OCI-LY3 (cell line): Measurements from ENCODE around the gene GAL3ST2.
"Not testable (repeated sequence)": the region's sequence is repeated elsewhere in the genome, so short reads cannot be mapped to it uniquely, and the experiment has no call there.

ENCODE experiments used
- H2AFZ ChIP-seq: fragments of 200-600, 300-600 bp; shearing (Covaris generic); 2 replicates; pipeline ENCODE4 v1.6.0; 2014; ENCODE audit warnings: antibody characterized with exemption, low read depth, low read length
- H3K27ac ChIP-seq: fragments of 200-600, 300-600 bp; sonication (generic); 2 replicates; pipeline ENCODE4 v1.5.1; 2014; ENCODE audit warnings: mild to moderate bottlenecking, low read length, moderate library complexity, mixed read lengths
- H3K27me3 ChIP-seq: fragments of 200-600, 300-600 bp; sonication (generic); 2 replicates; pipeline ENCODE4 v1.6.1; 2014; ENCODE audit warnings: low read depth, low read length, mixed read lengths
- H3K36me3 ChIP-seq: fragments of 200-600, 300-600 bp; sonication (generic); replicated peaks from 2 replicates; pipeline ENCODE3; 2014; ENCODE audit warnings: low read depth, low read length, mixed read lengths
- H3K4me1 ChIP-seq: fragments of 300-600, 200-600 bp; sonication (generic); 2 replicates; pipeline ENCODE4 v1.6.1; 2014; ENCODE audit warnings: low read length, mixed read lengths
- H3K4me2 ChIP-seq: fragments of 200-600, 300-600 bp; sonication (generic); 2 replicates; pipeline ENCODE4 v1.6.1; 2014; ENCODE audit warnings: low read length, mixed read lengths
- H3K4me3 ChIP-seq: fragments of 300-600, 200-600 bp; sonication (generic); 2 replicates; pipeline ENCODE4 v1.5.1; 2014; ENCODE audit warnings: antibody characterized with exemption, mild to moderate bottlenecking, low read length, moderate library complexity
- H3K79me2 ChIP-seq: fragments of 300-600, 200-600 bp; shearing (Covaris generic); 2 replicates; pipeline ENCODE4 v1.6.1; 2014; ENCODE audit warnings: mild to moderate bottlenecking, low read length, mixed read lengths
- H3K9ac ChIP-seq: fragments of 300-600, 200-600 bp; shearing (Covaris generic); 2 replicates; pipeline ENCODE4 v1.6.0; 2014; ENCODE audit warnings: mild to moderate bottlenecking, low read length, moderate library complexity
- H3K9me3 ChIP-seq: fragments of 200-600, 300-600 bp; shearing (Covaris generic); 2 replicates; pipeline ENCODE4 v1.6.1; 2014; ENCODE audit warnings: low read length, mixed read lengths; ENCODE audit not compliant: insufficient read depth
- H4K20me1 ChIP-seq: fragments of 200-600, 300-600 bp; sonication (generic); 2 replicates; pipeline ENCODE4 v1.6.1; 2016; ENCODE audit warnings: low read length, mixed read lengths; ENCODE audit not compliant: insufficient read depth
- EZH2phosphoT487 ChIP-seq: fragments of 200-600 bp; shearing (Covaris generic); IDR thresholded peaks from 2 replicates; pipeline ENCODE4 v1.6.1; 2018; ENCODE audit warnings: antibody characterized with exemption, mixed run types, low read depth
- TF ChIP-seq, protein P1 (sequence below): fragments of 200-600, 300-600 bp; sonication (generic); IDR thresholded peaks from 2 replicates; pipeline ENCODE4 v1.5.1; 2014; ENCODE audit warnings: antibody characterized with exemption, low read length, low read depth

GAL3ST2 gene

DNA sequence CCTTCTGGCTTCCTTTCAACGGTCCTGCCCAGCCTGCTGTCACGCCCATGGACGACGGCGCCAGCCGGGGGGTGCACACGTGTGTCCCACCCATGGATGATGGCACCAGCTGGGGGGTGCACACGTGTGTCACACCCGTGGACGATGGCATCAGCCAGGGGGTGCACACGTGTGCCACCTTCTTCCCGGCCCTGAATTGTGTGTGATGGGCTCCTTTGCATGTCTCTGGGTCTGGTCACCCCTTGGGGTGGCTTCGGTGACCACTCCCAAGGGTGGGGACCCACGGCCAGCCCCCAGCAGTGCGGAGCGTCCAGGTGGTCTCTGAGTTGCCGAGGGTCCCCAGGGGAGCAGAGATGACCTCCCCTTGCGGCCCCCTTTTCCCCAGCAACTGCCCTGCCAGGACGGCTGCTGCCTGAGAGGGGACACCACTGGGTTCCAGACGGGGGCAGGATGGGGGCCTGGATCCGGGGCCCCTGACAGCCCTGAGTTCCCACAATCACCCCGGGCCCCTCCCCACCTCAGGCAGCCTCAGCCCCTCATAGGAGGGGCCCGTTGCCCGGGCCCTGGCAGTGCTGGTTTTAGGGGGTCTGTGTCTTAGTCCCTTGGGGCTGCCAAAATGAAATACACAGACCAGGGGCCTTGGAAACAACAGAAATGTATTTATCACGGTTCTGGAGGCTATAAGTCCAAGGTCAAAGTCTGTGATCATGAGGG is 41.8 kb downstream of the GAL3ST2 start:
- no peak overlapping the region for H3K9ac ChIP-seq
- TF ChIP-seq, protein P1, sequence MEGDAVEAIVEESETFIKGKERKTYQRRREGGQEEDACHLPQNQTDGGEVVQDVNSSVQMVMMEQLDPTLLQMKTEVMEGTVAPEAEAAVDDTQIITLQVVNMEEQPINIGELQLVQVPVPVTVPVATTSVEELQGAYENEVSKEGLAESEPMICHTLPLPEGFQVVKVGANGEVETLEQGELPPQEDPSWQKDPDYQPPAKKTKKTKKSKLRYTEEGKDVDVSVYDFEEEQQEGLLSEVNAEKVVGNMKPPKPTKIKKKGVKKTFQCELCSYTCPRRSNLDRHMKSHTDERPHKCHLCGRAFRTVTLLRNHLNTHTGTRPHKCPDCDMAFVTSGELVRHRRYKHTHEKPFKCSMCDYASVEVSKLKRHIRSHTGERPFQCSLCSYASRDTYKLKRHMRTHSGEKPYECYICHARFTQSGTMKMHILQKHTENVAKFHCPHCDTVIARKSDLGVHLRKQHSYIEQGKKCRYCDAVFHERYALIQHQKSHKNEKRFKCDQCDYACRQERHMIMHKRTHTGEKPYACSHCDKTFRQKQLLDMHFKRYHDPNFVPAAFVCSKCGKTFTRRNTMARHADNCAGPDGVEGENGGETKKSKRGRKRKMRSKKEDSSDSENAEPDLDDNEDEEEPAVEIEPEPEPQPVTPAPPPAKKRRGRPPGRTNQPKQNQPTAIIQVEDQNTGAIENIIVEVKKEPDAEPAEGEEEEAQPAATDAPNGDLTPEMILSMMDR, result no peak
- H3K4me1 ChIP-seq, result peaks cover 7% of the 10 kb centered on the region
- no peak overlapping the region for H3K4me3 ChIP-seq
- no peak overlapping the region for H3K4me2 ChIP-seq
- H3K27me3 ChIP-seq, result no peaks in the 10 kb centered on the region
- H3K36me3 ChIP-seq, result no peaks in the 10 kb centered on the region
- H2AFZ ChIP-seq, result no peak overlapping the region
- no peaks in the 10 kb centered on the region for H3K9me3 ChIP-seq
- no peak overlapping the region for H3K27ac ChIP-seq
- no peaks in the 10 kb centered on the region for H3K79me2 ChIP-seq
- no peaks in the 10 kb centered on the region for H4K20me1 ChIP-seq

DNA sequence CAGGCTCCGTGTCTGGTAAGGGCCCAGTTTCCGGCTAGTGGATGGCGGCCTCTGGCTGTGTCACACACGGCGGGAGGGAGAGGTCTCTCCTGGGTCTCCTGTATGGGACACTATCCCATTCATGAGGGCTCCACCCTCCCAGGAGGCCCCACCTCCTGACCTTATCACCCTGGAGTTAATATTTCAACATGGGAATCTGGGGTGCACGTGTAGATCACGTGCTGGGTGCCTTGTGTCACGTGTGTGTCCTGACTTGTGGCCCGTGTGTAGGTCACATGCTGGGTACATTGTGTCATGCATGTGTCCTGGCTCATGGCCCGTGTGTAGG is 42.3 kb downstream of the GAL3ST2 start:
- H3K4me2 ChIP-seq, result no peak overlapping the region
- H3K4me1 ChIP-seq, result peaks cover 2% of the 10 kb centered on the region
- TF ChIP-seq, protein P1, result no peak
- no peak overlapping the region for H3K4me3 ChIP-seq
- H3K27me3 ChIP-seq, result no peaks in the 10 kb centered on the region
- H3K9ac ChIP-seq, result no peak overlapping the region
- H4K20me1 ChIP-seq, result no peaks in the 10 kb centered on the region
- H2AFZ ChIP-seq, result no peak overlapping the region
- no peaks in the 10 kb centered on the region for H3K9me3 ChIP-seq
- no peak overlapping the region for H3K27ac ChIP-seq
- H3K36me3 ChIP-seq, result no peaks in the 10 kb centered on the region
- H3K79me2 ChIP-seq, result no peaks in the 10 kb centered on the region

DNA sequence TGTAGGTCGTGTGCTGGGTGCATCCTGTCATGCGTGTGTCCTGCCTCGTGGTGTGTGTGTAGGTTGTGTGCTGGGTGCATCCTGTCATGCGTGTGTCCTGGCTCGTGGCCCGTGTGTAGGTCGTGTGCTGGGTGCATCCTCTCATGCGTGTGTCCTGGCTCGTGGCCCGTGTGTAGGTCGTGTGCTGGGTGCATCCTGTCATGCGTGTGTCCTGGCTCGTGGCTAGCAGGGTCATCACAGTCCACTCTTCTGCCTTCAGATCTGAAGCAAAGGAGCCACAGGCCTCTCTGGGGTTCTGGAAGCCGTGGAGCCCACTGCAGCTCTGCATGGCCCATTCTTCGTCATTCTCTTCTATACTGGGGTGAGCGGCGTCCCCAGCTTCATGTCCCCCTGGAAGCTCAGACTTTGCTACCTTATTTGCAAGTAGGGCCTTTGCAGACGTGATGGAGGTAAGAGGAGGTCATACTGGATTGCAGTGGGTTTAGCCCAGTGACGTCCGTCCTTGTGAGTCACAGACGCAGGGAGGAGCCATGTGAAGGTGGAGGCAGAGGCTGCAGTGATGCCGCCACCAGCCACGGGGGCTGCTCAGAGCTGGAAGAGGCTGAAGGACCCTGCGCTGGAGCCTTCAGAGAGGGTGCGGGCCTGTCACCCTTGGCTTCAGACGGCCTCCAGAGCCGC is 43.5 kb downstream of the GAL3ST2 start:
- H3K36me3 ChIP-seq, H2AFZ ChIP-seq, H4K20me1 ChIP-seq, H3K4me3 ChIP-seq, H3K4me2 ChIP-seq, H3K4me1 ChIP-seq, H3K27ac ChIP-seq, H3K9ac ChIP-seq, H3K9me3 ChIP-seq, H3K27me3 ChIP-seq, H3K79me2 ChIP-seq: not testable (repeated sequence)

DNA sequence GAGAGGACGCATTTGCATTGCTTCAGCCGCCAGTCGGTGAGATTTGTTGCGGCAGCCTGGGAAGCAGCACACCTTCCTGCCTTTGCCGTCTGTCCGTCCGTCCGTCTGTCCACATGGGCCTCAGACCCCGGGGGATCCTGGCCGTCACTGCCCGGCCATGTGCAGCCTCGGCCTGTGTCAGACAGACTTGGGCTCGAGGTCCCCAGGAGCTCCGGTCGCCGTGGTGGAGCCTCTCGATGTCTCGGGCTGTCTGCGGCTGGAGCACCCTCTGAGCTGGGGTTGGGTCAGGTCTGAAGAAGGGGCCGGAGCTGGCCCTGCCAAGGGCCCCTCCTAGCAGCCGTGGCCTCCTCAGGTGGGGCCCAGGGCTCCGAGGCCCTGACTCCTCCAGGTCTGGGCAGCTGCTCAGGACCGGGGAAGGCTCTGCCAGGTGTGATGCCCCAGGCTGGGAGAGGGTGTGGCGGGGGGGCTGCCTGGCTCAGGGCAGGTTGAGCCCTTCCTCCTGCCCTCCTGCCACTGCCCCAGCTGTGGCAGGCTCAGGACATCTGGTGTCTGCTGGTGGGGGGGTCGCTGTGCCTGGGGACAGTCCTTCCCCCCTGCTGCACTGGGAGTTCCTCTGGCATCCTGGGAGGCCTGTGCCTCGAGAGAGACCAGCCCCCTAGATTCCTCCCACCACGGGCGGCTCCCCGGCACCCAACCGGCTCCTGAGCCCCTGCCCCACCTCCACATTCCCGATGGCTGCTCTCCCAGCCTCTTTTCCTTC is 44.2 kb downstream of the GAL3ST2 start:
- Histone ChIP-seq H3K4me2 (no peak overlapping the region), H3K9ac (no peak overlapping the region), H3K36me3 (no peaks in the 10 kb centered on the region), H3K27me3 (no peaks in the 10 kb centered on the region), H3K79me2 (no peaks in the 10 kb centered on the region), H3K27ac (no peak overlapping the region), H2AFZ (no peak overlapping the region), H3K9me3 (no peaks in the 10 kb centered on the region), H3K4me3 (no peak overlapping the region), H4K20me1 (no peaks in the 10 kb centered on the region), H3K4me1 (no peaks in the 10 kb centered on the region)
- no peak for TF ChIP-seq EZH2phosphoT487
- TF ChIP-seq, protein P1, result no peak
